Measurements from ENCODE around the gene TFAP2E. TPM values are rescaled to one million over a fixed set of nuclear protein-coding genes. Genes with fewer than 3 reads are reported as not detected.

Gene TFAP2E
- total RNA-seq, 1 experiment from 2014 or later = 0.26 TPM

DNA sequence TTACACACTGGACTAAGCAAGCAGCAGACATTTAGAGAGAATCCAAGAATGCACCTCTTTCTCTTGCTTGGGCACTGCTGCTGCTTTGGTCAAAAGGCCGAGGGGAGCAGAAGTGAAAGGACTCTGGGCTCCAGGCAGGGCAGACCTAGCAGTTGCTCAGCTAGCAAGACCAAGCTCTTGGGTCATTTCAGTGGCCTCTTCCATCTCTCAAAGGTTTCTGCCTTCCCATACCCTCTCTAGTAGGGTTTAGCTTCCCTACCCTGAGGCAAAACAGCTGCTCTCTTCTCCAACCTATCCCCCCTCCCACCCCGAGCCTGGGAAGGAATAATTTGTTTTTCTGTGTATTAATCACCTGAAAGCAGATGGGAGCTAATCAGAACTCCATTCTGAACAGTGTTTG is 25.8 kb downstream of the TFAP2E start:
- no peaks in the 10 kb centered on the region for H3K9me3 ChIP-seq
- peaks cover 50% of the 10 kb centered on the region for H3K36me3 ChIP-seq
- no peak overlapping the region for H3K4me3 ChIP-seq
- H3K27me3 ChIP-seq = no peaks in the 10 kb centered on the region
- no peak for DNase-seq

GRCh38 chr1:35599411-35599810 is 26.3 kb downstream of the TFAP2E start:
- no peak for DNase-seq
- Histone ChIP-seq H3K36me3 (peaks cover 55% of the 10 kb centered on the region), H3K9me3 (no peaks in the 10 kb centered on the region), H3K4me3 (no peak overlapping the region), H3K27me3 (no peaks in the 10 kb centered on the region)

GRCh38 chr1:35600593-35600992 is 27.5 kb downstream of the TFAP2E start:
- peaks cover 65% of the 10 kb centered on the region for H3K36me3 ChIP-seq
- no peaks in the 10 kb centered on the region for H3K9me3 ChIP-seq
- H3K4me3 ChIP-seq = no peak overlapping the region
- no peak for DNase-seq
- no peaks in the 10 kb centered on the region for H3K27me3 ChIP-seq

DNA sequence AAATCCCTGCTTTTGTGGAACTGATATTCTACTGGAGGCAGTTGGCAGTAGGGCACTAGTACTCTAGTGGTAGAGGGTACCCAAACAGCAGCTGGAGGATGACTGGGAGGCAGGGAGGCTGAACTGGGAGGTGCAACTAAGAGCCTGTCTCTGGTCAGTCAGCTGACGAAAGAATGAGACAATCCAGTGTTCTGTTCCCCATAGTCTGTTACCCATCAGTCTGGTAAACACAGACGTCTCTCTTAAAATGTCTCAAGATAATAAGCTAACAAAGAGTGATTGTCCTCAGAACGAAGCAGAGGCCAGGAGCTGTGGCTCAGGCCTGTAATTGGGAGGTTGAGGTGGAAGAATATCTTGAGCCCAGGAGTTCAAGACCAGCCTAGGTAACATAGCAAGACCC is 30.4 kb downstream of the TFAP2E start:
- no peaks in the 10 kb centered on the region for H3K27me3 ChIP-seq
- DNase-seq = no peak
- peaks cover 85% of the 10 kb centered on the region for H3K36me3 ChIP-seq
- no peak overlapping the region for H3K4me3 ChIP-seq
- H3K9me3 ChIP-seq = no peaks in the 10 kb centered on the region

DNA sequence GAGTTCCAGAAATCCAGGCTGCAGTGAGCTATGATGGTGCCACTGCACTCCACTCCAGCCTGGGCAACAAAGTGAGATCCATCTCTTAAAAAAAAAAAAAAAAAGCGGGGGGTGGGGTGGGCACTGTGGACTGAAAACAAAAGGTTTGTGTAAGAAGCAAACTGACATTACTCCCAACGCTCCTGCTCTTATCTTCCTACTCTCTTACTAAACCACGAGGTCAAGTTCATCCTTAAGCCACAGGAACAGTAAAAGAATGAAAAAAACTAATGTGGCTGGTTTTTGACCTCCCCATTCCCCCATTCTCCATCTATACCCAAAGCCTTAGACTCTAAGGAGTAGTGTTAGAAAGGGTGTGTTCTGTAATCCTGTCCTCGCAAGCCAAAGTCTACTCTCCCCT is 30.8 kb downstream of the TFAP2E start:
- no peaks in the 10 kb centered on the region for H3K27me3 ChIP-seq
- peaks cover 90% of the 10 kb centered on the region for H3K36me3 ChIP-seq
- H3K4me3 ChIP-seq = no peak overlapping the region
- no peaks in the 10 kb centered on the region for H3K9me3 ChIP-seq
- no peak for DNase-seq

GRCh38 chr1:35605071-35605866 is 32.2 kb downstream of the TFAP2E start:
- Histone ChIP-seq H3K36me3 (peaks cover 90% of the 10 kb centered on the region), H3K27me3 (no peaks in the 10 kb centered on the region), H3K4me3 (no peak overlapping the region), H3K9me3 (no peaks in the 10 kb centered on the region)
- DNase-seq = no peak

- H3K27me3 ChIP-seq = no peaks in the 10 kb centered on the region
- DNase-seq = no peak
- peaks cover 88% of the 10 kb centered on the region for H3K36me3 ChIP-seq
- no peaks in the 10 kb centered on the region for H3K9me3 ChIP-seq
- H3K4me3 ChIP-seq = no peak overlapping the region
These were observed 32.7 kb downstream of the TFAP2E start for GRCh38 chr1:35605867-35606182.

GRCh38 chr1:35611655-35612054 is 38.5 kb downstream of the TFAP2E start:
- DNase-seq = no peak
- H3K36me3 ChIP-seq = peaks cover 74% of the 10 kb centered on the region
- H3K4me3 ChIP-seq = no peak overlapping the region
- H3K27me3 ChIP-seq = no peaks in the 10 kb centered on the region
- H3K9me3 ChIP-seq = no peaks in the 10 kb centered on the region

GRCh38 chr1:35615440-35615839 is 42.3 kb downstream of the TFAP2E start:
- no peak for DNase-seq
- Histone ChIP-seq H3K27me3 (no peaks in the 10 kb centered on the region), H3K4me3 (no peak overlapping the region), H3K36me3 (peaks cover 74% of the 10 kb centered on the region), H3K9me3 (no peaks in the 10 kb centered on the region)

- no peak overlapping the region for H3K4me3 ChIP-seq
These were observed 46.4 kb downstream of the TFAP2E start for GRCh38 chr1:35619237-35620121.

GRCh38 chr1:35622510-35623178 is 49.5 kb downstream of the TFAP2E start:
- no peaks in the 10 kb centered on the region for H3K27me3 ChIP-seq
- no peak for DNase-seq
- peaks cover 72% of the 10 kb centered on the region for H3K36me3 ChIP-seq
- H3K9me3 ChIP-seq = no peaks in the 10 kb centered on the region
- no peak overlapping the region for H3K4me3 ChIP-seq

More at GRCh38 chr1:35619237-35620121, 46.4 kb downstream of the TFAP2E start:
- DNase-seq = no peak
- no peaks in the 10 kb centered on the region for H3K9me3 ChIP-seq
- peaks cover 76% of the 10 kb centered on the region for H3K36me3 ChIP-seq
- no peaks in the 10 kb centered on the region for H3K27me3 ChIP-seq

GRCh38 chr1:35623832-35624231 is 50.7 kb downstream of the TFAP2E start:
- DNase-seq = no peak
- no peak overlapping the region for H3K4me3 ChIP-seq

GRCh38 chr1:35629051-35629450 is 55.9 kb downstream of the TFAP2E start:
- Histone ChIP-seq H3K9me3 (no peaks in the 10 kb centered on the region), H3K36me3 (peaks cover 75% of the 10 kb centered on the region), H3K27me3 (no peaks in the 10 kb centered on the region), H3K4me3 (no peak overlapping the region)
- no peak for DNase-seq

More at GRCh38 chr1:35623832-35624231, 50.7 kb downstream of the TFAP2E start:
- Histone ChIP-seq H3K36me3 (peaks cover 65% of the 10 kb centered on the region), H3K9me3 (no peaks in the 10 kb centered on the region), H3K27me3 (no peaks in the 10 kb centered on the region)

DNA sequence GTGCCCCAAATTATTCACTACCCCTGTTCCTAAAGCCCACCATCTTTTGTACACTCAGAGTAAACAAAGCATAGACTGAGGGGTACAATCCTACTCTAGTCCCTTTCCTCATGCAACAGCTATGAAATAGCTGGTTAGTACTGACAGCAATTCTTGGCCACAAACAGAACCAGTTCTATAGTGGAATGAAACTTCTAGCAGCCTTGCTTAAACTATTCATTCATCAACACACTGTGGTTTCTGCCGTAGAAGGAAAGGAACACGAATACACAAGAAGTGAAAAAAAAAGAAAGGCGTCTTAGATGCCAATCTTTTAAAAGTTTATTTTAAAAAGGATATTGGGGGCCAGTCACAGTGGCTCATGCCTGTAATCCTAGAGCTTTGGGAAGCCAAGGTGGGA is 58.3 kb downstream of the TFAP2E start:
- H3K4me3 ChIP-seq = no peak overlapping the region
- H3K36me3 ChIP-seq = peaks cover 82% of the 10 kb centered on the region
- no peaks in the 10 kb centered on the region for H3K27me3 ChIP-seq
- H3K9me3 ChIP-seq = no peaks in the 10 kb centered on the region
- no peak for DNase-seq

DNA sequence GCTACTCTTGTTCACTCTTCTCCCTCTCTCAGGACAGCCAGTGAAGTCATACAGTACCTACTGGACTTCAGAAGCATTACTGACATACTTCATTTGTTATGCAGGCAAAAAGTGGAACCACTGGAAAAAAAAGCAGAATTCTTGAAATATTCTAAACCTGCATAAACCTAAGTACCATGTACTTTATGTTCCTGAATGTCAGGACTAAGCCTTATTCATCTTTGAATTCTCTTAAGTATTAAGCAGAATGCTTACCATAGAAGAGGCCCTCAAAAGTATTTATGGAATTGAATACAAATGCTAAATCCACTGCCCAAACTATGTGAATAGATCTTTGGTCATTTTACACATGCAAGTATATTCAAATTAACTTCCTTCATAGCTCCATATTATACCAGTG is 60.4 kb downstream of the TFAP2E start:
- Histone ChIP-seq H3K36me3 (peaks cover 84% of the 10 kb centered on the region), H3K9me3 (no peaks in the 10 kb centered on the region), H3K27me3 (no peaks in the 10 kb centered on the region), H3K4me3 (no peak overlapping the region)
- no peak for DNase-seq

DNA sequence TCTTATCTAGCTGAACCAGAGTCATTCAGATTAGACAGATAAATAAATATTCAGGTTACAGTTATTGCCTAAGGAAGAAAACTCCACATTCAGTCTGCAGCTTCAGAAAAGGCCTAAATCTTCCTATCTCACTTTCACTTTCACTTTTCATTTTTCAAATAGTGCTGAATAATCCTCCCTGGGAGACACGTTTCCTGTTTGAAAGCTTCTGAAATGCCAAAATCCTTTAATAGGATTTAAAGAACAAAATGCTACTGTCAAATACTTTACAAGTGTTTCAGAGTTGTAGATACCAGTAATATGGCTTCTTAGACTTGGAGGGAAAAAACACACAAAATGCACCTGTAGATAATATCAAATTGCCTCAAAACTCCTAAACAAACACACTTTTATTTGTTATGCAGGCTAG is 64.3 kb downstream of the TFAP2E start:
- H3K9me3 ChIP-seq = no peaks in the 10 kb centered on the region
- DNase-seq = no peak
- H3K36me3 ChIP-seq = peaks cover 62% of the 10 kb centered on the region
- H3K4me3 ChIP-seq = peak overlapping the region; percentile 50
- no peaks in the 10 kb centered on the region for H3K27me3 ChIP-seq

Measured in MG63 (cell line).